Measurements from ENCODE around the gene LRP1B. TPM values are rescaled to one million over a fixed set of nuclear protein-coding genes. Genes with fewer than 3 reads are reported as not detected.

Gene LRP1B
- total RNA-seq, 1 donor from 2014 or later, result 8.8 TPM

GRCh38 chr2:140586379-140586778 lies 1544.4 kb downstream of the LRP1B start:
- H3K4me3 ChIP-seq, result no peak overlapping the region
- no peak for TF ChIP-seq CTCF (IDR thresholded peaks at IDR 0.05)
- H3K27ac ChIP-seq, result no peak overlapping the region
- H3K9me3 ChIP-seq, result no peaks in the 10 kb centered on the region
- H3K4me1 ChIP-seq, result no peaks in the 10 kb centered on the region
- intact Hi-C loops (cut with DNase I), result no loop called here
- DNase-seq (ENCODE audit: extremely low spot score in 2 of 2), result no peak
- H3K27me3 ChIP-seq, result no peaks in the 10 kb centered on the region
- H3K36me3 ChIP-seq, result no peaks in the 10 kb centered on the region

- H3K4me3 ChIP-seq, result no peak overlapping the region
- intact Hi-C loops (cut with DNase I), result no loop called here
- no peaks in the 10 kb centered on the region for H3K27me3 ChIP-seq
- no peak for DNase-seq (ENCODE audit: extremely low spot score in 2 of 2)
- TF ChIP-seq CTCF (IDR thresholded peaks at IDR 0.05), result no peak
- TF ChIP-seq POLR2AphosphoS5 (IDR thresholded peaks at IDR 0.05; ENCODE audit: insufficient read depth in 1 of 2, low read depth in 1 of 2), result no peak
- TF ChIP-seq POLR2A (IDR thresholded peaks at IDR 0.05), result no peak
- no peaks in the 10 kb centered on the region for H3K36me3 ChIP-seq
- no peak overlapping the region for H3K27ac ChIP-seq
- no peaks in the 10 kb centered on the region for H3K4me1 ChIP-seq
- H3K9me3 ChIP-seq, result no peaks in the 10 kb centered on the region
Measured at GRCh38 chr2:140585016-140585415, 1545.8 kb downstream of the LRP1B start.

- intact Hi-C loops (cut with DNase I), result no loop called here
- Histone ChIP-seq H3K4me1 (no peaks in the 10 kb centered on the region), H3K36me3 (no peaks in the 10 kb centered on the region)
Measured at GRCh38 chr2:140584471-140584870, 1546.3 kb downstream of the LRP1B start.

DNA sequence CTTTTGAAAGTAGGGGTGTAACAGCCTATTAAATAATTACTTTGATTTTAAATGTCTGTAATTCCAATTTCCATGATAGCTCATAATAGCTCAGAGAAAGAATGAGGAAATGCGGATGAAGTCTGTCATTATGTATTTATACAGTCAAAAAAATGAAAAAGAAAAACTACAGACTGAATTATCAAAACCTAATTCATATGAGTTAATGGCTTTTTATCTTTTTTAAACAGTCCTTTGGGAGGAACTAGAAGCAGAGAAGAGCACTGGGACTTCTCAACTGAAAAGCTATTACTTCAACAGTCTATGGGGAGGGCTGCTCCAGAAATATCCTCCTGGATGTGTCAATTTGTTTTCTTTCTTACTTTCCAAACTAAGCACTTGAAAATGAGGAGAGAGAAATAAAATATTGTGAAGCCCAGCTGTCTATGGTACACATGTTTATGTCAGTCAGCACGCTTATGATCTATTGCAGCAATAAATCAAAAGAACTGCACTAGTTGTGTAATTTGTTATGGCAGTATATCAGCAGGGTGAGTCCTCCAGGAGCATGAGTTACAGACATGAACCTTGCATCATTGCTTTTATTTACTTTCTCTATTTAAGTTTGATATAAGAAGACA lies 1550.2 kb downstream of the LRP1B start:
- Histone ChIP-seq H3K4me3 (no peak overlapping the region), H3K27ac (no peak overlapping the region), H3K9me3 (no peaks in the 10 kb centered on the region), H3K4me1 (no peaks in the 10 kb centered on the region), H3K36me3 (no peaks in the 10 kb centered on the region), H3K27me3 (no peaks in the 10 kb centered on the region)
- no peak for DNase-seq (ENCODE audit: extremely low spot score in 2 of 2)
- intact Hi-C loops (cut with DNase I), result no loop called here
- TF ChIP-seq CTCF (IDR thresholded peaks at IDR 0.05) (no peak), POLR2A (IDR thresholded peaks at IDR 0.05) (no peak), POLR2AphosphoS5 (IDR thresholded peaks at IDR 0.05; ENCODE audit: insufficient read depth in 1 of 2, low read depth in 1 of 2) (no peak)

More at GRCh38 chr2:140584471-140584870, 1546.3 kb downstream of the LRP1B start:
- DNase-seq (ENCODE audit: extremely low spot score in 2 of 2), result no peak
- no peak overlapping the region for H3K4me3 ChIP-seq
- no peak for TF ChIP-seq POLR2AphosphoS5 (IDR thresholded peaks at IDR 0.05; ENCODE audit: insufficient read depth in 1 of 2, low read depth in 1 of 2)
- no peak for TF ChIP-seq POLR2A (IDR thresholded peaks at IDR 0.05)
- TF ChIP-seq CTCF (IDR thresholded peaks at IDR 0.05), result no peak
- H3K27me3 ChIP-seq, result no peaks in the 10 kb centered on the region
- no peak overlapping the region for H3K27ac ChIP-seq
- H3K9me3 ChIP-seq, result no peaks in the 10 kb centered on the region

GRCh38 chr2:140577453-140577852 lies 1553.4 kb downstream of the LRP1B start:
- intact Hi-C loops (cut with DNase I), result no loop called here
- Histone ChIP-seq H3K27me3 (no peaks in the 10 kb centered on the region), H3K36me3 (no peaks in the 10 kb centered on the region), H3K4me3 (no peak overlapping the region), H3K4me1 (no peaks in the 10 kb centered on the region), H3K27ac (no peak overlapping the region), H3K9me3 (no peaks in the 10 kb centered on the region)
- DNase-seq (ENCODE audit: extremely low spot score in 2 of 2), result no peak
- TF ChIP-seq POLR2AphosphoS5 (IDR thresholded peaks at IDR 0.05; ENCODE audit: insufficient read depth in 1 of 2, low read depth in 1 of 2) (no peak), CTCF (IDR thresholded peaks at IDR 0.05) (no peak), POLR2A (IDR thresholded peaks at IDR 0.05) (no peak)

Data from vagina (tissue), 2 donors.